Nephron (organoid): ENCODE measurements around the gene CMBL.

Experiments
- H3K27ac Mint-ChIP-seq, 3 experiments: 2 replicates each; pipeline ENCODE4 v1.8.0; 2020; ENCODE audit warnings: mixed read lengths in 3 of 3, mild to moderate bottlenecking in 2 of 3, moderate library complexity in 1 of 3
- H3K27me3 Mint-ChIP-seq: 2 replicates; pipeline ENCODE4 v1.8.0; 2021; ENCODE audit warnings: low read depth, mild to moderate bottlenecking, moderate library complexity, mixed read lengths
- H3K36me3 Mint-ChIP-seq: 2 replicates; pipeline ENCODE4 v1.8.0; 2020; ENCODE audit warnings: low read depth, mixed read lengths
- H3K4me1 Mint-ChIP-seq: 2 replicates; pipeline ENCODE4 v1.8.0; 2020; ENCODE audit warnings: mixed read lengths
- H3K4me3 Mint-ChIP-seq, 3 experiments: 2 replicates each; pipeline ENCODE4 v1.8.0; 2020; ENCODE audit warnings: mild to moderate bottlenecking in 3 of 3, mixed read lengths in 3 of 3, moderate library complexity in 2 of 3
- H3K9me3 Mint-ChIP-seq: 2 replicates; pipeline ENCODE4 v1.8.0; 2020; ENCODE audit warnings: mixed read lengths
- TF ChIP-seq, protein P1 (sequence below), 3 experiments: fragments of 200-600 bp; sonication (generic); IDR thresholded peaks; one replicate each; pipeline ENCODE4 v1.5.0; 2021; ENCODE audit warnings: antibody characterized with exemption in 3 of 3; ENCODE audit not compliant: unreplicated experiment in 3 of 3

The CMBL gene

DNA sequence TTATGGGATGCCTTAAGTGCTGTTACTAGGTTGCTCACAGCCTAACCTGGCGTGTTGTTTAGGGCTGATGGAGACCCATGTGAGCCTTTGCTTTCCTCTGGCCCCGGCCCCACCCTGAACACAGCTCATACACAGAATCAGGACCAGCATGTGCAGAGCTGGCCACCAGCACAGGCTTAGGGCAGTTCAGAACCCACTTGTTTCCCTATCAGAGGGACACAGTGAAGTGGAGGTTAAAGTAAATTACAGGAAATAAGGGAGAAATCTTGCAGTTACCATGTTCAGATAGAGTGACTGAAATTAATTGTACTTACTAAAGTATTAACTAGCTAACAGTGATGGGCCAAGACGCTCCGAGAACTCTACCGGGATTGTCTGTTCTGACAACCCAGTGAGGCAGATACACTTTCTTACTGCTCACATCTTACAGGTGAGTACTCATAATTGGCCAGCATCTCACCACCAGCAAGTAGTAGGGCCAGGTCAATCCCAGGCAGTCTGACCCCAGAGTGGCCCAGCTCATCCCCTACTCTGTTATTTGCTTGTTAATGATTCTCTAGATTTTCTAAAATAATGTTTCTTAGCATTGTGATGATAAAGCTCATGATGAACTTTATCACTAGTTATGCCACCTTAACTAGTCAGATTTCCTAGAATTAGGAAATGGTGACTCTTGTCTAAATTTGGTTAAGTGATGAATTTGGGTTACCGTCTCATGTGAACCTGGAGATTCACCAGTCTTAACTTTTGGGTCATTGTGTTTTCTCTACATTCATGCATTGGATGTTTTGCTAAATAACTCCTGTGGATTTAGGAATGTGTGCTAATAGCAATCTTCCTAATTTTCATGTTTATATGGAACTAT is 42.2 kb downstream of the CMBL start:
- H3K9me3 Mint-ChIP-seq = no peaks in the 10 kb centered on the region
- no peak overlapping the region for H3K27ac Mint-ChIP-seq
- no peak overlapping the region for H3K4me3 Mint-ChIP-seq
- no peaks in the 10 kb centered on the region for H3K27me3 Mint-ChIP-seq
- H3K36me3 Mint-ChIP-seq = peaks cover 42% of the 10 kb centered on the region
- H3K4me1 Mint-ChIP-seq = peaks cover 7% of the 10 kb centered on the region
- TF ChIP-seq, protein P1, sequence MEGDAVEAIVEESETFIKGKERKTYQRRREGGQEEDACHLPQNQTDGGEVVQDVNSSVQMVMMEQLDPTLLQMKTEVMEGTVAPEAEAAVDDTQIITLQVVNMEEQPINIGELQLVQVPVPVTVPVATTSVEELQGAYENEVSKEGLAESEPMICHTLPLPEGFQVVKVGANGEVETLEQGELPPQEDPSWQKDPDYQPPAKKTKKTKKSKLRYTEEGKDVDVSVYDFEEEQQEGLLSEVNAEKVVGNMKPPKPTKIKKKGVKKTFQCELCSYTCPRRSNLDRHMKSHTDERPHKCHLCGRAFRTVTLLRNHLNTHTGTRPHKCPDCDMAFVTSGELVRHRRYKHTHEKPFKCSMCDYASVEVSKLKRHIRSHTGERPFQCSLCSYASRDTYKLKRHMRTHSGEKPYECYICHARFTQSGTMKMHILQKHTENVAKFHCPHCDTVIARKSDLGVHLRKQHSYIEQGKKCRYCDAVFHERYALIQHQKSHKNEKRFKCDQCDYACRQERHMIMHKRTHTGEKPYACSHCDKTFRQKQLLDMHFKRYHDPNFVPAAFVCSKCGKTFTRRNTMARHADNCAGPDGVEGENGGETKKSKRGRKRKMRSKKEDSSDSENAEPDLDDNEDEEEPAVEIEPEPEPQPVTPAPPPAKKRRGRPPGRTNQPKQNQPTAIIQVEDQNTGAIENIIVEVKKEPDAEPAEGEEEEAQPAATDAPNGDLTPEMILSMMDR (IDR thresholded peaks at IDR 0.05; ENCODE audit: unreplicated experiment in 3 of 3) = no peak

DNA sequence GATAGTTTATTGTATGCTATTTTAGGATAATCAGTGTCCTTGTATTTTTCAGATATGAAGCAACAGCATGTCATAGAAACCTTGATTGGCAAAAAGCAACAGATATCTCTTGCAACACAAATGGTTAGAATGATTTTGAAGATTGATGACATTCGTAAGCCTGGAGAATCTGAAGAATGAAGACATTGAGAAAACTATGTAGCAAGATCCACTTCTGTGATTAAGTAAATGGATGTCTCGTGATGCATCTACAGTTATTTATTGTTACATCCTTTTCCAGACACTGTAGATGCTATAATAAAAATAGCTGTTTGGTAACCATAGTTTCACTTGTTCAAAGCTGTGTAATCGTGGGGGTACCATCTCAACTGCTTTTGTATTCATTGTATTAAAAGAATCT is 43.1 kb downstream of the CMBL start:
- Mint-ChIP-seq H3K27me3 (no peaks in the 10 kb centered on the region), H3K4me3 (no peak overlapping the region), H3K36me3 (peaks cover 49% of the 10 kb centered on the region), H3K9me3 (no peaks in the 10 kb centered on the region), H3K27ac (no peak overlapping the region), H3K4me1 (peaks cover 7% of the 10 kb centered on the region)
- TF ChIP-seq, protein P1 (IDR thresholded peaks at IDR 0.05; ENCODE audit: unreplicated experiment in 3 of 3) = no peak

DNA sequence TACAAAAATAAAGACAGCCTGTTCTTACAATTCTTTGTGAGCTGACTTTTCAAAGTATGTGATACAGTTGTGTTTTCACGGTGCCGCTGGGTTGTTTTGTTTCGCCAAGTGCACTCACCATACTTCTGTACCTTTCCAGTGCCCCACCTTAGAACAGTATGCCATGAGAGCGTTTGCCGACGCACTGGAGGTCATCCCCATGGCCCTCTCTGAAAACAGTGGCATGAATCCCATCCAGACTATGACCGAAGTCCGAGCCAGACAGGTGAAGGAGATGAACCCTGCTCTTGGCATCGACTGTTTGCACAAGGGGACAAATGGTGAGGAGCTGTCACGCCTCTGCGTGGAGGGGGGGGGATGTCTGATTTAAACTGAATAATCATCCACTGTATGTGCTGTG is 44.7 kb downstream of the CMBL start:
- TF ChIP-seq, protein P1 (IDR thresholded peaks at IDR 0.05; ENCODE audit: unreplicated experiment in 3 of 3) = no peak
- Mint-ChIP-seq H3K4me1 (peaks cover 12% of the 10 kb centered on the region), H3K27ac (no peak overlapping the region), H3K9me3 (no peaks in the 10 kb centered on the region), H3K4me3 (no peak overlapping the region), H3K36me3 (peaks cover 63% of the 10 kb centered on the region), H3K27me3 (no peaks in the 10 kb centered on the region)

DNA sequence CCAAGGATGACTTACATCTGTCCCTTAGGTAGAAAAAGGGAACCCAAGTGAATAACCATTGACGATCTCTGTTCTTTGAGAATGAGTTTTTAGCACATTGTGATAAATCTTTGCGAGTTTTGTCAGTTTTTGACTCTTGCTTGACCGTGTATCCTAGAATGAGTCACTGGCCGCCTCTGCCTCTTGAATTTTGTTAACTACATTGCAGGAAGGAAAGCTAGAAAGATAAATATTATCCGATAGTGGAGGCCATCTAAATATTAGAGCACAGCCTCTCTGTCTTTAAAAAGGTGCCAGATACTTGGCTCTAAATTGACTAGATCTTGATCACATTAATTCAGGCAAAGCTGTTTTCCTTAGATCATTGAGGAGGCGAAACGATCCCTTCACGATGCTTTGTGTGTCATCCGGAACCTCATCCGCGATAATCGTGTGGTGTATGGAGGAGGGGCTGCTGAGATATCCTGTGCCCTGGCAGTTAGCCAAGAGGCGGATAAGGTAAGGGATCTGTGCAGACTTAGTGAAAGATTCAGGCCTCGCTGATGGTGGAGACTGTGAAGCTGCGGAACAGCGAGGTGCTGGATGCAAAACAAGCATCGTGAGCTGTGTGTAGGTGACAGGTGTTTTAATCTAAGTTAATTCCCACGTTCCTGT is 45.5 kb downstream of the CMBL start:
- peaks cover 66% of the 10 kb centered on the region for H3K36me3 Mint-ChIP-seq
- no peaks in the 10 kb centered on the region for H3K9me3 Mint-ChIP-seq
- H3K27ac Mint-ChIP-seq = peak overlapping the region in 1 of 3 experiments; percentile 36
- no peak overlapping the region for H3K4me3 Mint-ChIP-seq
- TF ChIP-seq, protein P1 (IDR thresholded peaks at IDR 0.05; ENCODE audit: unreplicated experiment in 3 of 3) = no peak
- H3K27me3 Mint-ChIP-seq = no peaks in the 10 kb centered on the region
- peaks cover 16% of the 10 kb centered on the region for H3K4me1 Mint-ChIP-seq

DNA sequence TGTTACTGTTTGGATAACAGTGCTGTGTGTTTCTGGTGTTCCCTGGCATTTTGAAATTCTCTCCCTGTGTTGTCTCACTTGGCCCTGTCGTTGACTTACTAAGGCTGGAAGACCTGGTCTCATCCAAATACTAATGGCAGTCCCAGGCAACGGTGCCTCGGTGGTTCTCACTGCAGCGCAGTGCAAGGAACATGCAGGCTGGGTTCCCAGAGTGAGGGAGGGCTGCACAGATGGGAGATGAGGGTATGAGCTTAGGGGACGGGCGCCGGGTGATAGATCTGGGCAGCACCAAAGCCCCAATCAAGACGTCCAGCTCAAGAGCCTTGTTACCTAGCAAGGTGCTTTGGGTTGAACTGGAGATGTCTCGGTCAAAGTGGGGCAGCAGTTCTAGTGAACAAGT is 46.6 kb downstream of the CMBL start:
- H3K27me3 Mint-ChIP-seq = no peaks in the 10 kb centered on the region
- no peak overlapping the region for H3K27ac Mint-ChIP-seq
- peaks cover 76% of the 10 kb centered on the region for H3K36me3 Mint-ChIP-seq
- no peak overlapping the region for H3K4me3 Mint-ChIP-seq
- peaks cover 16% of the 10 kb centered on the region for H3K4me1 Mint-ChIP-seq
- TF ChIP-seq, protein P1 (IDR thresholded peaks at IDR 0.05; ENCODE audit: unreplicated experiment in 3 of 3) = no peak
- no peaks in the 10 kb centered on the region for H3K9me3 Mint-ChIP-seq
